HepG2 (cell line): ENCODE measurements around the gene PRAC1. TPM values are rescaled to one million over a fixed set of nuclear protein-coding genes. Genes with fewer than 3 reads are reported as not detected.

Experiments
- ATAC-seq: fragments of 200-7000 bp; cut with Tn5 transposase; 3 replicates; pipeline ENCODE4 v1.9.1; 2020; ENCODE audit warnings: mild to moderate bottlenecking, moderate library complexity
- BruUV-seq: library from RNA; stranded (reverse); fragments of 400-500 nt; replicated peaks from 2 replicates; lab custom pipeline; 2021; lab: Mats Ljungman, UMichigan
- CTCF ChIA-PET: fragments of 300-600 bp; formaldehyde crosslinking; extraction: SDS; loops from one replicate; lab custom pipeline; 2021; ENCODE audit warnings: low total read pairs, inconsistent platforms, low intra/inter-chr PET ratio; lab: Yijun Ruan, JAX
- POLR2A ChIA-PET: fragments of 350-600 bp; sonication (Branson Sonifier 250); formaldehyde crosslinking; loops from one replicate; lab custom pipeline; 2020; ENCODE audit warnings: antibody characterized with exemption, inconsistent platforms; lab: Yijun Ruan, JAX
- DNase-seq: peaks from one replicate; pipeline ENCODE4 v3.0.0-alpha.2; 2015; ENCODE audit warnings: low spot score
- FAIRE-seq: peaks from 3 replicates; lab custom pipeline; 2011; peaks lifted over from hg19 to GRCh38; lab: Jason Lieb, UNC
- H2AFZ ChIP-seq: one replicate; pipeline ENCODE4 v1.6.1; 2011; ENCODE audit warnings: low read length, inconsistent platforms
- H3K27ac ChIP-seq: fragments of 300-600 bp; 3 replicates; pipeline ENCODE4 v1.8.0; 2011; ENCODE audit warnings: mixed run types, mild to moderate bottlenecking, mixed read lengths, low read length, inconsistent platforms; ENCODE audit not compliant: insufficient read depth; ENCODE audit errors: extremely low read length
- H3K27me3 ChIP-seq, 2 experiments: fragments of 200-600 bp in 1 of 2; 2 replicates in 1 of 2; 3 replicates in 1 of 2; pipeline versions ENCODE4 v1.6.0 to v1.8.0; 2011; ENCODE audit warnings: low read length in 2 of 2, mild to moderate bottlenecking in 2 of 2, moderate library complexity in 2 of 2, inconsistent platforms in 1 of 2; ENCODE audit not compliant: insufficient read depth in 2 of 2, control insufficient read depth in 1 of 2
- H3K36me3 ChIP-seq, 2 experiments: fragments of 200-600 bp in 1 of 2; replicated peaks in 1 of 2; 2 replicates in 1 of 2; 3 replicates in 1 of 2; pipeline versions ENCODE4 v1.5.1 to v1.8.0; 2011; ENCODE audit warnings: low read length in 2 of 2, inconsistent platforms in 1 of 2; ENCODE audit not compliant: insufficient read depth in 2 of 2, control insufficient read depth in 1 of 2
- H3K4me1 ChIP-seq: 2 replicates; pipeline ENCODE4 v1.5.1; 2012; ENCODE audit warnings: low read length, inconsistent platforms; ENCODE audit not compliant: insufficient read depth
- H3K4me2 ChIP-seq: 2 replicates; pipeline ENCODE4 v1.6.0; 2011; ENCODE audit warnings: low read depth, low read length, inconsistent platforms
- H3K4me3 ChIP-seq, 3 experiments: fragments of 200-600 bp in 1 of 3; sonication (generic), shearing (Covaris generic) in 1 of 3; replicated peaks in 1 of 3; 2 replicates each; pipeline ENCODE4 v1.5.1; 2011 to 2016; ENCODE audit warnings: low read length in 3 of 3, inconsistent platforms in 2 of 3, low read depth in 2 of 3, mild to moderate bottlenecking in 2 of 3, control low read depth in 1 of 3, mixed read lengths in 1 of 3; ENCODE audit not compliant: insufficient read depth in 1 of 3
- H3K79me2 ChIP-seq: one replicate; pipeline ENCODE4 v1.6.1; 2011; ENCODE audit warnings: low read length, inconsistent platforms; ENCODE audit not compliant: insufficient read depth
- H3K9ac ChIP-seq: 2 replicates; pipeline ENCODE4 v1.6.0; 2011; ENCODE audit warnings: mild to moderate bottlenecking, low read depth, low read length, inconsistent platforms; ENCODE audit not compliant: insufficient read depth
- H3K9me3 ChIP-seq: 2 replicates; pipeline ENCODE4 v1.5.1; 2012; ENCODE audit warnings: mild to moderate bottlenecking, low read length
- H4K20me1 ChIP-seq: 2 replicates; pipeline ENCODE4 v1.6.0; 2011; ENCODE audit warnings: inconsistent platforms, mild to moderate bottlenecking, low read length, moderate library complexity; ENCODE audit not compliant: insufficient read depth
- ASH2L ChIP-seq: fragments of 300-600, 200-600 bp; sonication (generic); IDR thresholded peaks from 2 replicates; pipeline ENCODE4 v1.7.0; 2017; ENCODE audit warnings: low read depth, mild to moderate bottlenecking, moderate library complexity, mixed read lengths, low read length; ENCODE audit not compliant: insufficient read length
- HMG20A ChIP-seq: IDR thresholded peaks from 2 replicates; pipeline ENCODE4 v1.6.1; 2016; ENCODE audit warnings: borderline replicate concordance
- JUNB ChIP-seq: sonication (generic); formaldehyde crosslinking; IDR thresholded peaks from 2 replicates; pipeline ENCODE4 v1.8.0; 2022; ENCODE audit warnings: missing genetic modification reagents, mild to moderate bottlenecking, borderline replicate concordance
- MXI1 ChIP-seq: IDR thresholded peaks from 3 replicates; pipeline ENCODE4 v1.6.1; 2012; ENCODE audit warnings: low read depth, low read length, inconsistent platforms, borderline replicate concordance
- PAWR ChIP-seq: sonication (generic); formaldehyde crosslinking; IDR thresholded peaks from 2 replicates; pipeline ENCODE4 v1.4.0; 2020; ENCODE audit warnings: missing genetic modification reagents, mild to moderate bottlenecking, borderline replicate concordance
- PHF5A ChIP-seq: IDR thresholded peaks from one replicate; pipeline ENCODE4 v1.6.1; 2018; ENCODE audit warnings: low read depth, missing genetic modification reagents; ENCODE audit not compliant: unreplicated experiment
- SSRP1 ChIP-seq: IDR thresholded peaks from 2 replicates; pipeline ENCODE4 v1.6.1; 2016; ENCODE audit warnings: control low read depth
- THAP11 ChIP-seq: IDR thresholded peaks from 2 replicates; pipeline ENCODE4 v1.6.1; 2016; ENCODE audit warnings: missing biosample characterization, missing genetic modification reagents
- ZNF101 ChIP-seq: sonication (generic); formaldehyde crosslinking; IDR thresholded peaks from 2 replicates; pipeline ENCODE4 v1.4.0; 2020; ENCODE audit warnings: mild to moderate bottlenecking, low read depth, missing genetic modification reagents, borderline replicate concordance
- ZNF180 ChIP-seq: sonication (generic); formaldehyde crosslinking; IDR thresholded peaks from 2 replicates; pipeline ENCODE4 v1.4.0; 2020; ENCODE audit warnings: low read depth, missing genetic modification reagents, borderline replicate concordance
- ZNF20 ChIP-seq: sonication (generic); formaldehyde crosslinking; IDR thresholded peaks from 2 replicates; pipeline ENCODE4 v1.4.0; 2020; ENCODE audit warnings: mild to moderate bottlenecking, moderate library complexity, missing genetic modification reagents
- ZNF382 ChIP-seq: sonication (generic); formaldehyde crosslinking; IDR thresholded peaks from 2 replicates; pipeline ENCODE4 v1.5.0; 2020; ENCODE audit warnings: missing genetic modification reagents, mild to moderate bottlenecking, borderline replicate concordance
- ZNF768 ChIP-seq: sonication (generic); formaldehyde crosslinking; IDR thresholded peaks from 2 replicates; pipeline ENCODE4 v1.4.0; 2020; ENCODE audit warnings: missing genetic modification reagents
- WGBS: methylation state at CpG from one replicate; pipeline ENCODE4 v1.1.6; 2017; ENCODE audit warnings: low lambda C conversion rate; 5-methylcytosine and 5-hydroxymethylcytosine counted together
- in situ Hi-C: cut with HindIII; loops from 2 replicates; pipeline ENCODE4 v1.10.0; 2017; ENCODE audit warnings: low pct_unique_long_range_greater_than_20kb; ENCODE audit not compliant: extremely low pct_ligation_motif_present
- intact Hi-C: fragments of 100-400 bp; cut with micrococcal nuclease; formaldehyde crosslinking; loops from one replicate; pipeline ENCODE4 v1.10.0; 2022; ENCODE audit not compliant: unreplicated experiment
- polyA plus RNA-seq, 8 experiments: library from polyadenylated mRNA; depleted of rRNA in 3 of 8; stranded (reverse) in 7 of 8; unstranded in 1 of 8; fragments of >200 nt; fragmentation: Illumina TruSeq in 4 of 8; extraction: Trizol in 4 of 8; gene quantifications; 2 replicates each; pipeline versions ENCODE4 v1.2.1 to v1.2.3, GENCODE V29; 2011 to 2016; ENCODE audit warnings: low read depth in 4 of 8, missing spikeins in 1 of 8, mixed read lengths in 1 of 8; ENCODE audit not compliant: insufficient read depth in 1 of 8
- total RNA-seq, 5 experiments: library from RNA; depleted of rRNA; stranded (reverse); fragments of >200 nt; fragmentation: Illumina TruSeq; extraction: Trizol; gene quantifications; 2 replicates each; pipeline ENCODE4 v1.2.3, GENCODE V29; 2016; ENCODE audit warnings: low read depth in 1 of 5
- TF ChIP-seq, protein P1 (sequence below): IDR thresholded peaks from 2 replicates; pipeline ENCODE4 v1.6.1; 2018; ENCODE audit warnings: missing genetic modification reagents, mild to moderate bottlenecking, missing compliant biosample characterization
- TF ChIP-seq, protein P2 (sequence below): sonication (generic); formaldehyde crosslinking; IDR thresholded peaks from 2 replicates; pipeline ENCODE4 v1.4.0; 2020; ENCODE audit warnings: missing genetic modification reagents; ENCODE audit errors: not compliant biosample characterization
- TF ChIP-seq, protein P3 (sequence below): sonication (generic); formaldehyde crosslinking; IDR thresholded peaks from 2 replicates; pipeline ENCODE4 v1.4.0; 2020; ENCODE audit warnings: missing genetic modification reagents
- TF ChIP-seq, protein P4 (sequence below): sonication (generic); formaldehyde crosslinking; IDR thresholded peaks from 2 replicates; pipeline ENCODE4 v1.4.0; 2020; ENCODE audit warnings: low read depth, mild to moderate bottlenecking, missing genetic modification reagents

The PRAC1 gene
- total and polyA plus RNA-seq, 2 of the 13 experiments (the other 11 are each of a cell fraction or from before 2014, with no cell fraction given): not detected

DNA sequence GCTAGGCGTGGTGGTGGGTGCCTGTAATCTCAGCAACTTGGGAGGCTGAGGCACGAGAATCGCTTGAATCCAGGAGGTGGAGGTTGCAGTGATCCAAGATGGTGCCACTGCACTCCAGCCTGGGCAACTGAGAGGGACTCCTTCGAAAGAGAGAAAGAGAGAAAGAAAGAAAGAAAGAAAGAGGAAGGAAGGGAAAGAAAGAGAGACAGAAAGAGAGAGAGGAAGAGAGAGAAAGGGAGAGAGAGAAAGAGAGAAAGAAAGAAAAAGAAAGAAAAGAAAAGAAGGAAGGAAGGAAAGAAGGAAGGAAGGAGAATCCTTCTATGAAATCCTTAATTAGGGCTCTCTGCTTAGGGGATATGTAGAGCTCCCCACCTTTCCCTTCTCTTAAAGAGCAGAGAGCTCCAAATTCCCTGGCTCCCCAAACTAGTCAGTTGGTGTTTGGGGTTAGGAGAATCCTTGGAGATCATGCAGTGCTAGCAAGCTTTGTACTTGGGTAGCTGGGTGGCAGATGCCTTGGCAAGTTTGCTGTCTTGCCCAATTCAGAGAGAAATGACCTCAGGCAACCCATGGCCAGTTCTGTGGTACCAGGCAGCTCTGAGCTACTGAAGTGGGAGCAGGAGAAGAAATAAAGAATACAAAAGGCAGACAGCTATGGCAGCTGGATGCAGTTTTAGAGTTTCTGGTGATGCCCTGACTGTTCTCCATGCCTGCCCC, 15.2 kb upstream of the PRAC1 start:
- Histone ChIP-seq H3K9ac (no peak overlapping the region), H3K36me3 (no peaks in the 10 kb centered on the region), H3K4me3 (no peak overlapping the region), H3K4me2 (no peak overlapping the region), H3K27ac (no peak overlapping the region), H3K4me1 (peaks cover 15% of the 10 kb centered on the region), H3K9me3 (no peaks in the 10 kb centered on the region), H3K79me2 (no peaks in the 10 kb centered on the region)
- POLR2A ChIA-PET: no interaction called here
- no peak for ATAC-seq
- WGBS: 6% methylated on average over 4 of the region's 4 CpGs
- DNase-seq: no peak
- intact Hi-C loops: no loop called here
- no peak for TF ChIP-seq ZNF180 (CRISPR knock-in tag)
- no peak for TF ChIP-seq ASH2L
- TF ChIP-seq MXI1: no peak
- no peak for TF ChIP-seq ZNF382 (CRISPR knock-in tag)
- TF ChIP-seq, protein P1, sequence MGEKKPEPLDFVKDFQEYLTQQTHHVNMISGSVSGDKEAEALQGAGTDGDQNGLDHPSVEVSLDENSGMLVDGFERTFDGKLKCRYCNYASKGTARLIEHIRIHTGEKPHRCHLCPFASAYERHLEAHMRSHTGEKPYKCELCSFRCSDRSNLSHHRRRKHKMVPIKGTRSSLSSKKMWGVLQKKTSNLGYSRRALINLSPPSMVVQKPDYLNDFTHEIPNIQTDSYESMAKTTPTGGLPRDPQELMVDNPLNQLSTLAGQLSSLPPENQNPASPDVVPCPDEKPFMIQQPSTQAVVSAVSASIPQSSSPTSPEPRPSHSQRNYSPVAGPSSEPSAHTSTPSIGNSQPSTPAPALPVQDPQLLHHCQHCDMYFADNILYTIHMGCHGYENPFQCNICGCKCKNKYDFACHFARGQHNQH (CRISPR knock-in tag): no peak
- TF ChIP-seq ZNF768 (CRISPR knock-in tag): no peak
- no peak for TF ChIP-seq ZNF20
- no peak for TF ChIP-seq HMG20A (CRISPR knock-in tag)
- TF ChIP-seq PAWR: no peak
- no peak for TF ChIP-seq SSRP1 (CRISPR knock-in tag)
- TF ChIP-seq THAP11 (CRISPR knock-in tag): no peak
- TF ChIP-seq PHF5A (CRISPR knock-in tag): no peak
- no peak for TF ChIP-seq ZNF101 (CRISPR knock-in tag)
- TF ChIP-seq JUNB (CRISPR knock-in tag): no peak
- TF ChIP-seq, protein P2, sequence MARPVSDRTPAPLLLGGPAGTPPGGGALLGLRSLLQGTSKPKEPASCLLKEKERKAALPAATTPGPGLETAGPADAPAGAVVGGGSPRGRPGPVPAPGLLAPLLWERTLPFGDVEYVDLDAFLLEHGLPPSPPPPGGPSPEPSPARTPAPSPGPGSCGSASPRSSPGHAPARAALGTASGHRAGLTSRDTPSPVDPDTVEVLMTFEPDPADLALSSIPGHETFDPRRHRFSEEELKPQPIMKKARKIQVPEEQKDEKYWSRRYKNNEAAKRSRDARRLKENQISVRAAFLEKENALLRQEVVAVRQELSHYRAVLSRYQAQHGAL (CRISPR knock-in tag): no peak
- TF ChIP-seq, protein P3, sequence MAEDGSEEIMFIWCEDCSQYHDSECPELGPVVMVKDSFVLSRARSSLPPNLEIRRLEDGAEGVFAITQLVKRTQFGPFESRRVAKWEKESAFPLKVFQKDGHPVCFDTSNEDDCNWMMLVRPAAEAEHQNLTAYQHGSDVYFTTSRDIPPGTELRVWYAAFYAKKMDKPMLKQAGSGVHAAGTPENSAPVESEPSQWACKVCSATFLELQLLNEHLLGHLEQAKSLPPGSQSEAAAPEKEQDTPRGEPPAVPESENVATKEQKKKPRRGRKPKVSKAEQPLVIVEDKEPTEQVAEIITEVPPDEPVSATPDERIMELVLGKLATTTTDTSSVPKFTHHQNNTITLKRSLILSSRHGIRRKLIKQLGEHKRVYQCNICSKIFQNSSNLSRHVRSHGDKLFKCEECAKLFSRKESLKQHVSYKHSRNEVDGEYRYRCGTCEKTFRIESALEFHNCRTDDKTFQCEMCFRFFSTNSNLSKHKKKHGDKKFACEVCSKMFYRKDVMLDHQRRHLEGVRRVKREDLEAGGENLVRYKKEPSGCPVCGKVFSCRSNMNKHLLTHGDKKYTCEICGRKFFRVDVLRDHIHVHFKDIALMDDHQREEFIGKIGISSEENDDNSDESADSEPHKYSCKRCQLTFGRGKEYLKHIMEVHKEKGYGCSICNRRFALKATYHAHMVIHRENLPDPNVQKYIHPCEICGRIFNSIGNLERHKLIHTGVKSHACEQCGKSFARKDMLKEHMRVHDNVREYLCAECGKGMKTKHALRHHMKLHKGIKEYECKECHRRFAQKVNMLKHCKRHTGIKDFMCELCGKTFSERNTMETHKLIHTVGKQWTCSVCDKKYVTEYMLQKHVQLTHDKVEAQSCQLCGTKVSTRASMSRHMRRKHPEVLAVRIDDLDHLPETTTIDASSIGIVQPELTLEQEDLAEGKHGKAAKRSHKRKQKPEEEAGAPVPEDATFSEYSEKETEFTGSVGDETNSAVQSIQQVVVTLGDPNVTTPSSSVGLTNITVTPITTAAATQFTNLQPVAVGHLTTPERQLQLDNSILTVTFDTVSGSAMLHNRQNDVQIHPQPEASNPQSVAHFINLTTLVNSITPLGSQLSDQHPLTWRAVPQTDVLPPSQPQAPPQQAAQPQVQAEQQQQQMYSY: no peak
- TF ChIP-seq, protein P4, sequence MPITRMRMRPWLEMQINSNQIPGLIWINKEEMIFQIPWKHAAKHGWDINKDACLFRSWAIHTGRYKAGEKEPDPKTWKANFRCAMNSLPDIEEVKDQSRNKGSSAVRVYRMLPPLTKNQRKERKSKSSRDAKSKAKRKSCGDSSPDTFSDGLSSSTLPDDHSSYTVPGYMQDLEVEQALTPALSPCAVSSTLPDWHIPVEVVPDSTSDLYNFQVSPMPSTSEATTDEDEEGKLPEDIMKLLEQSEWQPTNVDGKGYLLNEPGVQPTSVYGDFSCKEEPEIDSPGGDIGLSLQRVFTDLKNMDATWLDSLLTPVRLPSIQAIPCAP: no peak
- TF ChIP-seq, all 625 proteins: peak for 0
- no peak overlapping the region for H2AFZ ChIP-seq
- FAIRE-seq: no peak
- BruUV-seq: no TSS peak
- no peaks in the 10 kb centered on the region for H4K20me1 ChIP-seq
- in situ Hi-C loops: no loop called here
- CTCF ChIA-PET: no interaction called here
- peaks cover 12 to 91% of the 10 kb centered on the region in 2 experiments for H3K27me3 ChIP-seq
